ENCODE results near the gene CBX4. TPM values are rescaled to one million over a fixed set of nuclear protein-coding genes. Genes with fewer than 3 reads are reported as not detected.
A peak's percentile ranks its signal among the peaks of the same experiment; 100 is the strongest.

The CBX4 gene
- polyA plus RNA-seq, 1 of the 3 experiments (the other 2 are of a cell fraction): 21.9 TPM

DNA sequence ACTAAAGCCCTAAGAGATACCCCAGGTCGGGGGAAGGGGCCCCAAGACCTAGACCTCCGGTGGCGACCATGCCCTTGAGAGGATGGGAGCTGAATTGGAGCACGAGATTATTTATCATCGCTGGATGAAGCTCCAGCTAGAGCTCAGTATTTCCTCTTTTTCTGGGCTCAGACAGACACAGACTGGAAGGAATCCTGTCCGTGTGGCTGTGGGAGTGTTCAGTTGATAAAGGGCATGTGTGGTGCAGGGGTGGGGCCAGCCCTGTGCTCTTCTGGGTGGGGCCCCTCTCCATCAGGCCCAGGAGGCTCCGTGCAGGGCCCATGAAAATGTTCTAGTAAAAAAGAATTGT is 6.3 kb upstream of the CBX4 start:
- Histone ChIP-seq H3K9ac (no peak overlapping the region), H3K9me2 (no peaks in the 10 kb centered on the region), H3K27ac (ENCODE audit: low read depth in 2 of 2, low read length in 1 of 2) (no peak overlapping the region), H4K20me1 (ENCODE audit: insufficient read depth) (no peaks in the 10 kb centered on the region), H3K27me3 (ENCODE audit: insufficient read depth) (peaks cover 29% of the 10 kb centered on the region), H3F3A (replicated peaks; ENCODE audit: insufficient read depth) (peaks cover 22% of the 10 kb centered on the region), H3K9me3 (no peaks in the 10 kb centered on the region), H3K4me2 (no peak overlapping the region), H2AFZ (ENCODE audit: low read depth) (0 out of 2 replicates have a peak overlapping the region, but pooled peaks have one; percentile 79), H3K36me3 (replicated peaks in 1 of 2; ENCODE audit: control insufficient read depth in 1 of 2, insufficient read depth in 2 of 2, low read length in 1 of 2) (no peaks in the 10 kb centered on the region), H3K4me3 (ENCODE audit: low read depth in 2 of 2, low read length in 1 of 2) (no peak overlapping the region), H3K4me1 (ENCODE audit: control insufficient read depth in 1 of 2, insufficient read depth in 2 of 2, low read depth in 1 of 2, low read length in 1 of 2) (peaks cover 5 to 55% of the 10 kb centered on the region in 2 experiments; a peak in 2 of 4 replicates), H3K79me2 (ENCODE audit: insufficient read depth) (no peaks in the 10 kb centered on the region)
- TF ChIP-seq TAF1 (IDR thresholded peaks at IDR 0.05; ENCODE audit: borderline replicate concordance, low read depth, low read length) (no peak), NFIC (IDR thresholded peaks at IDR 0.05; ENCODE audit: borderline replicate concordance) (no peak), RFX5 (IDR thresholded peaks at IDR 0.05; ENCODE audit: low read length) (no peak), TEAD4 (IDR thresholded peaks at IDR 0.05; ENCODE audit: borderline replicate concordance, insufficient read depth) (no peak), FOXM1 (IDR thresholded peaks at IDR 0.05; ENCODE audit: low read depth) (no peak), YY1 (IDR thresholded peaks at IDR 0.05; ENCODE audit: low read depth) (no peak), SMC3 (IDR thresholded peaks at IDR 0.05; ENCODE audit: low read depth, low read length) (no peak), POLR2AphosphoS5 (IDR thresholded peaks at IDR 0.05; ENCODE audit: low read depth, low read length) (no peak), CHD2 (IDR thresholded peaks at IDR 0.05; ENCODE audit: low read length, partially characterized antibody) (no peak)
- TF ChIP-seq, protein P1, sequence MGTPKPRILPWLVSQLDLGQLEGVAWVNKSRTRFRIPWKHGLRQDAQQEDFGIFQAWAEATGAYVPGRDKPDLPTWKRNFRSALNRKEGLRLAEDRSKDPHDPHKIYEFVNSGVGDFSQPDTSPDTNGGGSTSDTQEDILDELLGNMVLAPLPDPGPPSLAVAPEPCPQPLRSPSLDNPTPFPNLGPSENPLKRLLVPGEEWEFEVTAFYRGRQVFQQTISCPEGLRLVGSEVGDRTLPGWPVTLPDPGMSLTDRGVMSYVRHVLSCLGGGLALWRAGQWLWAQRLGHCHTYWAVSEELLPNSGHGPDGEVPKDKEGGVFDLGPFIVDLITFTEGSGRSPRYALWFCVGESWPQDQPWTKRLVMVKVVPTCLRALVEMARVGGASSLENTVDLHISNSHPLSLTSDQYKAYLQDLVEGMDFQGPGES (IDR thresholded peaks at IDR 0.05; ENCODE audit: low read depth, low read length): no peak
- TF ChIP-seq, protein P2, sequence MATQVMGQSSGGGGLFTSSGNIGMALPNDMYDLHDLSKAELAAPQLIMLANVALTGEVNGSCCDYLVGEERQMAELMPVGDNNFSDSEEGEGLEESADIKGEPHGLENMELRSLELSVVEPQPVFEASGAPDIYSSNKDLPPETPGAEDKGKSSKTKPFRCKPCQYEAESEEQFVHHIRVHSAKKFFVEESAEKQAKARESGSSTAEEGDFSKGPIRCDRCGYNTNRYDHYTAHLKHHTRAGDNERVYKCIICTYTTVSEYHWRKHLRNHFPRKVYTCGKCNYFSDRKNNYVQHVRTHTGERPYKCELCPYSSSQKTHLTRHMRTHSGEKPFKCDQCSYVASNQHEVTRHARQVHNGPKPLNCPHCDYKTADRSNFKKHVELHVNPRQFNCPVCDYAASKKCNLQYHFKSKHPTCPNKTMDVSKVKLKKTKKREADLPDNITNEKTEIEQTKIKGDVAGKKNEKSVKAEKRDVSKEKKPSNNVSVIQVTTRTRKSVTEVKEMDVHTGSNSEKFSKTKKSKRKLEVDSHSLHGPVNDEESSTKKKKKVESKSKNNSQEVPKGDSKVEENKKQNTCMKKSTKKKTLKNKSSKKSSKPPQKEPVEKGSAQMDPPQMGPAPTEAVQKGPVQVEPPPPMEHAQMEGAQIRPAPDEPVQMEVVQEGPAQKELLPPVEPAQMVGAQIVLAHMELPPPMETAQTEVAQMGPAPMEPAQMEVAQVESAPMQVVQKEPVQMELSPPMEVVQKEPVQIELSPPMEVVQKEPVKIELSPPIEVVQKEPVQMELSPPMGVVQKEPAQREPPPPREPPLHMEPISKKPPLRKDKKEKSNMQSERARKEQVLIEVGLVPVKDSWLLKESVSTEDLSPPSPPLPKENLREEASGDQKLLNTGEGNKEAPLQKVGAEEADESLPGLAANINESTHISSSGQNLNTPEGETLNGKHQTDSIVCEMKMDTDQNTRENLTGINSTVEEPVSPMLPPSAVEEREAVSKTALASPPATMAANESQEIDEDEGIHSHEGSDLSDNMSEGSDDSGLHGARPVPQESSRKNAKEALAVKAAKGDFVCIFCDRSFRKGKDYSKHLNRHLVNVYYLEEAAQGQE (IDR thresholded peaks at IDR 0.05; ENCODE audit: low read depth, low read length): no peak
- TF ChIP-seq, protein P3, sequence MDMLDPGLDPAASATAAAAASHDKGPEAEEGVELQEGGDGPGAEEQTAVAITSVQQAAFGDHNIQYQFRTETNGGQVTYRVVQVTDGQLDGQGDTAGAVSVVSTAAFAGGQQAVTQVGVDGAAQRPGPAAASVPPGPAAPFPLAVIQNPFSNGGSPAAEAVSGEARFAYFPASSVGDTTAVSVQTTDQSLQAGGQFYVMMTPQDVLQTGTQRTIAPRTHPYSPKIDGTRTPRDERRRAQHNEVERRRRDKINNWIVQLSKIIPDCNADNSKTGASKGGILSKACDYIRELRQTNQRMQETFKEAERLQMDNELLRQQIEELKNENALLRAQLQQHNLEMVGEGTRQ (IDR thresholded peaks at IDR 0.05; ENCODE audit: borderline replicate concordance, low read depth, low read length): no peak
- TF ChIP-seq, protein P4, sequence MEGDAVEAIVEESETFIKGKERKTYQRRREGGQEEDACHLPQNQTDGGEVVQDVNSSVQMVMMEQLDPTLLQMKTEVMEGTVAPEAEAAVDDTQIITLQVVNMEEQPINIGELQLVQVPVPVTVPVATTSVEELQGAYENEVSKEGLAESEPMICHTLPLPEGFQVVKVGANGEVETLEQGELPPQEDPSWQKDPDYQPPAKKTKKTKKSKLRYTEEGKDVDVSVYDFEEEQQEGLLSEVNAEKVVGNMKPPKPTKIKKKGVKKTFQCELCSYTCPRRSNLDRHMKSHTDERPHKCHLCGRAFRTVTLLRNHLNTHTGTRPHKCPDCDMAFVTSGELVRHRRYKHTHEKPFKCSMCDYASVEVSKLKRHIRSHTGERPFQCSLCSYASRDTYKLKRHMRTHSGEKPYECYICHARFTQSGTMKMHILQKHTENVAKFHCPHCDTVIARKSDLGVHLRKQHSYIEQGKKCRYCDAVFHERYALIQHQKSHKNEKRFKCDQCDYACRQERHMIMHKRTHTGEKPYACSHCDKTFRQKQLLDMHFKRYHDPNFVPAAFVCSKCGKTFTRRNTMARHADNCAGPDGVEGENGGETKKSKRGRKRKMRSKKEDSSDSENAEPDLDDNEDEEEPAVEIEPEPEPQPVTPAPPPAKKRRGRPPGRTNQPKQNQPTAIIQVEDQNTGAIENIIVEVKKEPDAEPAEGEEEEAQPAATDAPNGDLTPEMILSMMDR (IDR thresholded peaks at IDR 0.05): no peak
- TF ChIP-seq, protein P5, sequence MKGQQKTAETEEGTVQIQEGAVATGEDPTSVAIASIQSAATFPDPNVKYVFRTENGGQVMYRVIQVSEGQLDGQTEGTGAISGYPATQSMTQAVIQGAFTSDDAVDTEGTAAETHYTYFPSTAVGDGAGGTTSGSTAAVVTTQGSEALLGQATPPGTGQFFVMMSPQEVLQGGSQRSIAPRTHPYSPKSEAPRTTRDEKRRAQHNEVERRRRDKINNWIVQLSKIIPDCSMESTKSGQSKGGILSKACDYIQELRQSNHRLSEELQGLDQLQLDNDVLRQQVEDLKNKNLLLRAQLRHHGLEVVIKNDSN (IDR thresholded peaks at IDR 0.05; ENCODE audit: borderline replicate concordance, low read depth): no peak
- TF ChIP-seq, protein P6, sequence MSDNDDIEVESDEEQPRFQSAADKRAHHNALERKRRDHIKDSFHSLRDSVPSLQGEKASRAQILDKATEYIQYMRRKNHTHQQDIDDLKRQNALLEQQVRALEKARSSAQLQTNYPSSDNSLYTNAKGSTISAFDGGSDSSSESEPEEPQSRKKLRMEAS (IDR thresholded peaks at IDR 0.05; ENCODE audit: low read depth): no peak
- POLR2A ChIA-PET: interaction anchor here (0.7 to 0.9 kb wide), 2 partner anchors 73 to 85 kb away, joined by 3 to 4 read pairs; no protein-coding TSS in a partner anchor
- WGBS (ENCODE audit: low lambda C conversion rate): 71% methylated on average over 7 of the region's 7 CpGs
- CTCF ChIA-PET: interaction anchor here (0.6 to 13.1 kb wide), 26 partner anchors 9 to 284 kb away, joined by 3 to 274 read pairs (median 11); no protein-coding TSS in a partner anchor
- no peak for DNase-seq

Data from SK-N-SH (cell line).